Common myeloid progenitor, CD34-positive (primary cell): ENCODE data around the gene TCEANC2.

Source experiments
- CTCF ChIA-PET: fragments of 350-600 bp; sonication (Branson Sonifier 250); formaldehyde crosslinking; loops from one replicate; lab custom pipeline; 2021; ENCODE audit warnings: antibody characterized with exemption; lab: Charles Lee
- POLR2A ChIA-PET: fragments of 350-600 bp; sonication (Branson Sonifier 250); formaldehyde crosslinking; loops from one replicate; lab custom pipeline; 2021; ENCODE audit warnings: antibody characterized with exemption; lab: Charles Lee
- DNase-seq, 3 donors: peaks; one replicate each; pipeline versions ENCODE4 v3.0.0 to v3.0.0-alpha.2; 2013
- H3K27ac ChIP-seq, 2 experiments: 1 replicate in 1 of 2; 2 replicates in 1 of 2; pipeline ENCODE4 v1.7.0; 2013; ENCODE audit warnings: inconsistent platforms in 2 of 2, low read length in 2 of 2, mild to moderate bottlenecking in 2 of 2, low read depth in 1 of 2, moderate library complexity in 1 of 2; ENCODE audit not compliant: severe bottlenecking in 2 of 2, insufficient read depth in 1 of 2, poor library complexity in 1 of 2
- H3K27me3 ChIP-seq, 5 experiments: replicated peaks in 2 of 5; 1 replicate in 3 of 5; 2 replicates in 2 of 5; pipeline versions ENCODE4 v1.6.1 to v1.7.0; 2013; ENCODE audit warnings: low read length in 4 of 5, mild to moderate bottlenecking in 2 of 5, moderate library complexity in 2 of 5, inconsistent platforms in 1 of 5; ENCODE audit not compliant: insufficient read depth in 5 of 5, control insufficient read depth in 4 of 5
- H3K36me3 ChIP-seq, 4 experiments: 1 replicate in 2 of 4; 2 replicates in 2 of 4; pipeline versions ENCODE4 v1.6.1 to v1.7.0; 2013; ENCODE audit warnings: low read length in 3 of 4, control low read depth in 1 of 4, mild to moderate bottlenecking in 1 of 4; ENCODE audit not compliant: control insufficient read depth in 4 of 4, insufficient read depth in 4 of 4
- H3K4me1 ChIP-seq, 4 experiments: 1 replicate in 3 of 4; 2 replicates in 1 of 4; pipeline versions ENCODE4 v1.6.1 to v1.7.1; 2013; ENCODE audit warnings: low read length in 3 of 4, mild to moderate bottlenecking in 3 of 4, control low read depth in 1 of 4, inconsistent platforms in 1 of 4, moderate library complexity in 1 of 4; ENCODE audit not compliant: control insufficient read depth in 4 of 4, insufficient read depth in 4 of 4; ENCODE audit errors: control extremely low read depth in 1 of 4
- H3K4me3 ChIP-seq, 7 experiments: 1 replicate in 4 of 7; 2 replicates in 3 of 7; pipeline versions ENCODE4 v1.5.1 to v1.7.0; 2013; ENCODE audit warnings: mild to moderate bottlenecking in 7 of 7, low read length in 6 of 7, moderate library complexity in 6 of 7, inconsistent platforms in 2 of 7, low read depth in 2 of 7, control low read depth in 1 of 7; ENCODE audit not compliant: insufficient read depth in 4 of 7, control insufficient read depth in 1 of 7; ENCODE audit errors: extremely low read depth in 1 of 7
- H3K9me3 ChIP-seq, 5 experiments: 1 replicate in 4 of 5; 2 replicates in 1 of 5; pipeline versions ENCODE4 v1.6.1 to v1.7.1; 2013; ENCODE audit warnings: low read length in 4 of 5, mild to moderate bottlenecking in 2 of 5, inconsistent platforms in 1 of 5, low read depth in 1 of 5, moderate library complexity in 1 of 5; ENCODE audit not compliant: control insufficient read depth in 4 of 5, insufficient read depth in 2 of 5; ENCODE audit errors: control extremely low read depth in 1 of 5
- WGBS: methylation state at CpG from one replicate; pipeline ENCODE4 v1.1.5; 2013; ENCODE audit not compliant: insufficient coverage; 5-methylcytosine and 5-hydroxymethylcytosine counted together

TCEANC2 gene

DNA sequence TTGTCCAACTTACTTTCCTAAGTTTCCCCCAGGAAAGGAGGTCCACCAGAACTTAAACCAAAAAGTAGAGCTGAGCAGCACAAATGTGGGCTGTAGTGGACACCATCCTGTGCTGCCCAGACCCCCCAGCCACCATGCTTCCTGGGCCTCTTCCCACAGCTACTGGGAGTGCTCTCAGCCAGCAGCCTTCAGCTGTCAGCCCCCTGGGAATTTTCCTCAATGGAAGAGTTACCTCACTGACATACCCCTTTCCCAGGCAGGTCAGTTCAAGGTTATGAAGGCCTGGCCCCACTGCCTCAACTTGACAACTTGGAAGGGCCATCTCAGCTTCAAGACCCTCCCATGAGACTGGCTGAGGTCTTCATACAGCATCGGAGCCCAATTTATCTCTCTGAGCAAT lies 51.7 kb downstream of the TCEANC2 start:
- ChIA-PET CTCF (interaction anchor here (1.2 kb wide), 1 partner anchor 8 kb away, joined by 4 read pairs; no protein-coding TSS in a partner anchor), POLR2A (no interaction called here)
- no peak for DNase-seq
- Histone ChIP-seq H3K36me3 (peaks cover 3 to 18% (median 15%) of the 10 kb centered on the region in 4 experiments), H3K4me3 (no peak overlapping the region), H3K27ac (no peak overlapping the region), H3K27me3 (no peaks in the 10 kb centered on the region), H3K4me1 (peaks cover 0 to 16% (median 2%) of the 10 kb centered on the region in 4 experiments), H3K9me3 (peaks cover 0 to 7% (median 0%) of the 10 kb centered on the region in 5 experiments)
- WGBS, result 67% methylated on average over 1 of the region's 1 CpG

DNA sequence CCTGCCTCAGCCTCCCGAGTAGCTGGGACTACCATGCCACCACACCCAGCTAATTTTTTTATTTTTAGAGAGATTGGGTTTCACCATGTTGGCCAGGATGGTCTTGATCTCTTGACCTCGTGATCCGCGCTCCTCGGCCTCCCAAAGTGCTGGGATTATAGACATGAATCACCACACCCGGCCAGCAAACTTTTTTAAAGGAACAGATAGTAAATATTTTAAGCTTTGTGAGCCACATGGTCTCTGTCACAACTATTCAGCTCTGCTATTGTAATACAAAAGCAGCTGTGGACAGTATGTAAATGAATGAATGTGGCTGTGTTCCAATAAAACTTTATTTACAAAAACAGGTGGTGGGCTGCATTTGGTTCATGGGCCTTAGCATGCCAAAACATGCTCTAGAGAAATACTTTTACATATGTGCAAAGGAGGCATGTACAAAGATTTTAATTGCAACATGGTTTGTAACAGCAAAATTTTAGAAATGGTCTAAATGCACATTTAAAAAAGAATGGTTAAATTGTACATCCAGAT lies 52.4 kb downstream of the TCEANC2 start:
- ChIA-PET CTCF (interaction anchor here (0.9 to 1.2 kb wide), 2 partner anchors 9 to 380 kb away, joined by 3 to 4 read pairs; no protein-coding TSS in a partner anchor), POLR2A (no interaction called here)
- DNase-seq, result no peak

DNA sequence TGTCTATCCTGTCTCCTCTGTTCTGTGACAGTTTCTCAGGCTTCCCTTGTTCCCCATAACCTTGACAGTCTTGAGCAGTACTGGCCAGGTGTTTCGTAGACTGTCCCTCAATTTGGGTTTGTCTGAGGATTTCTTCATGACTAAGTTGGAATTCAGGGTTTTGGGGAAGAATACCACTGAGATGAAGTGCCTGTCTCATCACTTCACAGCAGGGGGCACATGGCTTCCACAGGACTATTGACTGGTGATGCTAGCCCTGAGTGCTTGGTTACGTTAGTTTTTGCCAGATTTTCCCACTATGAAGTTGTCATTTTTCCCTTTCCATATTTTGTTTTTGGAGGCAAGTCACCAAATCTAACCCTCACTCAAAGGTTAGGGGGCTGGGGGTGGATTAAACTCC lies 53.7 kb downstream of the TCEANC2 start:
- Histone ChIP-seq H3K4me1 (peaks cover 0 to 6% (median 2%) of the 10 kb centered on the region in 4 experiments), H3K9me3 (peaks cover 0 to 7% (median 0%) of the 10 kb centered on the region in 5 experiments), H3K4me3 (no peak overlapping the region), H3K27me3 (no peaks in the 10 kb centered on the region), H3K27ac (no peak overlapping the region), H3K36me3 (peaks cover 0 to 15% (median 9%) of the 10 kb centered on the region in 4 experiments)
- CTCF ChIA-PET, result interaction anchor here (1.2 kb wide), 1 partner anchor 11 kb away, joined by 3 read pairs; no protein-coding TSS in a partner anchor
- 100% methylated on average over 1 of the region's 2 CpGs for WGBS
- POLR2A ChIA-PET, result no interaction called here
- peak in 2 of 3 donors; percentile 37 to 43 for DNase-seq

More for the DNA sequence above, 52.4 kb downstream of the TCEANC2 start:
- H3K4me3 ChIP-seq, result no peak overlapping the region
- H3K27me3 ChIP-seq, result no peaks in the 10 kb centered on the region
- H3K27ac ChIP-seq, result no peak overlapping the region
- peaks cover 0 to 18% (median 15%) of the 10 kb centered on the region in 4 experiments for H3K36me3 ChIP-seq
- 100% methylated on average over 1 of the region's 6 CpGs for WGBS
- peaks cover 0 to 7% (median 0%) of the 10 kb centered on the region in 5 experiments for H3K9me3 ChIP-seq
- H3K4me1 ChIP-seq, result peaks cover 0 to 9% (median 2%) of the 10 kb centered on the region in 4 experiments

DNA sequence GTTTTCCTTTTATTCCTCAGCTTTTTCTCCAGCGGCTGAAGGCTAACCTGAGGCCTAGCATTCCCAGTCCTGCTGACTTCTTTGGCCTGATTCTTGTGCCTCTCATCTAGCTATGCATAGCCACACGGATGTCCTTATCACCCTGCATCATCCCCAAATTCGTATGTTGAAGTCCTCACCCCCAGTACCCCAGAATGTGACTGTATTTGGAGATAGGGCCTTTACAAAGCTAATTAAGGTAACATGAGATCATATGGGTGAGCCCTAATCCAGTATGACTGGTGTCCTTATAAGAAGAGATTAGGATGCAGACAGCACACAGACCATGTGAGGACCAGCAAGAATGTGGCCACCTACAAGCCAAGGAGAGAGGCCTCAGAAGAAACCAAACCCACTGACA lies 54.7 kb downstream of the TCEANC2 start:
- POLR2A ChIA-PET, result no interaction called here
- 83% methylated on average over 1 of the region's 3 CpGs for WGBS
- no peak overlapping the region for H3K27ac ChIP-seq

DNA sequence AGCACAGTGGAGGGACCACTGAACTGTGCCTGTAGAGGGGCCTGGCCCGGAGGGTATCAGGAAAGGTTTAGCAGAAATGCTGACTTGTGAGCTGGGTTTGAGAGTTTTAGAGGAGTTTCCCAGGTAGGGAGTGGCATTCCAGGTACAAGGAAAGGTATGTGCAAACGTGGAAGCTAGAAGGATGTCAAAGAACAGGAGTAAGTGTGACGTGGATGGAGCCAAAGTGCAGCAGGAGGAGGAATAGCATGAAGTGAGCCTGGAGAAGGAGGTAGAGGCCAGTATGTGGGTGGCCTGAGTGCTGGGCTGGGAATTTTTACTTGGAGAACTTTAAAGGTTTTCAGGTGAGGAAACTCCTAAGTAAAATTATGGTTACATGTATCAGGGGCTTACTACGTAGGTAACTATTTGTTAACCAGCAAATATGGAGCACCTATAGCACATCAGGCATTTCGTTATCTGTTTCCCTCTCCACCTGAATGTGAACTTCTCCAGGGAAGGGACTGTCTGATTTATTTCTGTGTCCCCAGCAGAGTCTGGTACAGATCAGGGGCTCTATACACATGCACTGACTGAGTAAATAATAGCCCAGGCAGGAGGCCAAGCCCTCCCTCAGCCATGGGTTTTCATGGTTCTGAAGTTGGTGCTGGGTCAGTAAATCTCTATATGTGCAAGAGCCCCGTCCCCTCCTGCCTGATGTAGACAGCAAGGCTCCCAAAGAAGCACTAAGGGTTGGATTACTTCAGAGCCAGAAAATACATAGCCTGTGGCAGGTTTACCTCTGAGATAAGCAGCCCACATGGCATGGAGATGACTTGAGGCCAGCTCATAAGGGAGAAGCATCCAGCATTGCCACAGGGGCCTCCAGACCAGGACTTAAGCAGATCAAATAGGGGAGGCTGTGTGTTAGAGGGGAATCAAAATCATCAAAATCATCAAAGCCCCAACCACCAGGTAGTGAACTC lies 56.0 kb downstream of the TCEANC2 start:
- no peaks in the 10 kb centered on the region for H3K27me3 ChIP-seq
- peaks cover 0 to 6% (median 4%) of the 10 kb centered on the region in 4 experiments for H3K4me1 ChIP-seq
- no peak overlapping the region for H3K4me3 ChIP-seq
- no peak overlapping the region for H3K27ac ChIP-seq
- 94% methylated on average over 5 of the region's 6 CpGs for WGBS
- ChIA-PET POLR2A (no interaction called here), CTCF (interaction anchor here (0.5 to 1.0 kb wide), 2 partner anchors 12 to 60 kb away, joined by 3 read pairs; no protein-coding TSS in a partner anchor)
- H3K9me3 ChIP-seq, result no peaks in the 10 kb centered on the region
- H3K36me3 ChIP-seq, result no peaks in the 10 kb centered on the region
- DNase-seq, result no peak

More for the DNA sequence above, 54.7 kb downstream of the TCEANC2 start:
- CTCF ChIA-PET, result interaction anchor here (0.6 to 1.2 kb wide), 5 partner anchors 10 to 381 kb away, joined by 3 to 4 read pairs (median 3); no protein-coding TSS in a partner anchor
- H3K27me3 ChIP-seq, result no peaks in the 10 kb centered on the region
- no peak overlapping the region for H3K4me3 ChIP-seq
- H3K9me3 ChIP-seq, result peaks cover 0 to 4% (median 0%) of the 10 kb centered on the region in 5 experiments
- H3K36me3 ChIP-seq, result peaks cover 0 to 6% (median 0%) of the 10 kb centered on the region in 4 experiments
- H3K4me1 ChIP-seq, result peaks cover 0 to 6% (median 4%) of the 10 kb centered on the region in 4 experiments
- no peak for DNase-seq

DNA sequence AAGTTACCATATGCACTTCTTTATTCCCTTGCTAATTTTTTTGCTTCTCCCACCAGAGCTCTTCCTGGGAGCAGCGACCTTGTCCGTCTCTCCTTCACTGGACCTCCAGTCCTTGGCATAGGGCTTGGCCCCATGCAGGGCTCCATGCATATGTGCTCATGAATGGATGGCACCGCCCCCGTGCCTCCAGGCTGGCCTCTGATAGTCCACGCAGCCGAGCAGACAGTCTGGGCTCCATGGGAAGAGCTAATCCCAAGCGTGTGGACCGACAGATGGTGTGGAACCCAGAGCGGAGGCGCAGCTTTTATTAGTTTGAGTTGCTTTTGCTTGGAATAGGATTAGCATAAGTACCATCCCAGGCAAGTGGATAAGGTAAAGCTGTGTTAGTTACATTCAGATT lies 57.6 kb downstream of the TCEANC2 start:
- Histone ChIP-seq H3K4me3 (no peak overlapping the region), H3K4me1 (peaks cover 0 to 6% (median 4%) of the 10 kb centered on the region in 4 experiments), H3K27me3 (no peaks in the 10 kb centered on the region), H3K9me3 (no peaks in the 10 kb centered on the region), H3K27ac (no peak overlapping the region), H3K36me3 (no peaks in the 10 kb centered on the region)
- no peak for DNase-seq
- WGBS, result 100% methylated on average over 8 of the region's 10 CpGs
- POLR2A ChIA-PET, result no interaction called here
- CTCF ChIA-PET, result interaction anchor here (1.0 kb wide), 1 partner anchor 8 kb away, joined by 3 read pairs; no protein-coding TSS in a partner anchor
